ENCODE data around the gene ACAP2.
"Not testable (repeated sequence)": the region's sequence is repeated elsewhere in the genome, so short reads cannot be mapped to it uniquely, and the experiment has no call there.

The ACAP2 gene

DNA sequence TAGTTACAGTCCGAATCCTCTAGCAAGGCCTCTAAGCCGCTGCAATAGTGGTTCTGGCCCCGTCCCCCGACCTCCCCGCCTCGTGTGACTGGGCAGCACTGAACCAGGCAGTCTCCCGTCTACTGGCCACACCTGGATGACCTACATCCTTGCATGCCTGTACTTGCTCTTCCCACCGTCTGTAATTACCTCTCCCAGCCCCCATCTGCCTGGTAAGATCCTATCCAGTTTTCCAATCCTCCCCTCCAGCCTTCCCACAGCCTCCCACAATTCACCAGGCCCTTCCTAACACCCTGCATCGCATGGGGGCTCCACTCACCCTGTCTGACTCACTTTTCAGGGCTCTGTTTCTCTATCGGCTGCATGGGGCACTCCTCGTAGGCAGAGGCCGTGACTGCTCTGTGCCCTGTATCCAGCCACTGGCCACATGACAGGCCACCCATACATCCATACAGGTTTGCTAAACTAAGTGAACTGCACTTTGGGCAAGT lies 204.7 kb downstream of the ACAP2 start:
- Mint-ChIP-seq H3K36me3 (peaks cover 15 to 29% of the 10 kb centered on the region in 2 donors), H3K27ac (no peak overlapping the region), H3K4me3 (no peak overlapping the region), H3K4me1 (peaks cover 0 to 2% of the 10 kb centered on the region in 2 donors), H3K9me3 (peaks cover 0 to 6% of the 10 kb centered on the region in 2 donors), H3K27me3 (no peaks in the 10 kb centered on the region)
- ATAC-seq (replicated peaks) (no peak), DNase-seq (no peak)

DNA sequence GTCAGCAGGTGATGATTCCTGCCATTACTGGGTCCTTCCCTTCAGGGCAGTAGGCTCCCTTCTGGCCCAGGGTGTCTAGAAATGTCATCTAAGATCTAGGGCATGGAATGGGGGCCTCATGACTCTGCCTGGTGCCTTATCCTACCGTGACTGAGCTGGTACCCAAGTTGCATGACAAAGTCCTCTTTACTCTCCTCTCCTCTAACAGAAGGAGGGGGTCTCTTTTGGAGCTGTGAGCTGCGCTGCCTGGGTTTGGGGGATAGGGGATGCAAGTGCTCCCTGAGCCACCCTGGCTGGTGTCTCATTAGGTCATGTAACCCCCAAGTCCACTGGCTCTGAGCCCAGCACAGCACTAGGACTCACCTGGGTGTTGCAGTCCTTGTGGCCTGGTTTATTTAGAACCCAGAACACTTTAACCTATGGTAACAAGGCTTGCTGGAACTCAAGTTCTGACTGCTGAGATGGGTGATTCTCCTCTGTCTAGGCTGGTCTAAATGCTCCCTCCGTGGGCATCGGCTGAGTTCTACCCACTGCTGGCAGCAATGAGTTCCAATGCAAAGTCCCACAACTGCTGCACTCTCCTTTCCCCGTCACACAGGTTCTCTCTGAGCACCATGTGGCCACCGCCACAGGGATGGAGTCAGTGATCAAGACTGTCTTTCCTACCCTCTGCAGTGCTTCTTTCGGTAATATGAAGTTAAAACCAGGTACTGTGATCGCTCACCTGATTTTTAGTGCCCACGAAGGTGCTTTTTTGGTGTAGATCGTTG lies 205.8 kb downstream of the ACAP2 start:
- no peak for ATAC-seq (replicated peaks)
- no peak overlapping the region for H3K4me3 Mint-ChIP-seq

DNA sequence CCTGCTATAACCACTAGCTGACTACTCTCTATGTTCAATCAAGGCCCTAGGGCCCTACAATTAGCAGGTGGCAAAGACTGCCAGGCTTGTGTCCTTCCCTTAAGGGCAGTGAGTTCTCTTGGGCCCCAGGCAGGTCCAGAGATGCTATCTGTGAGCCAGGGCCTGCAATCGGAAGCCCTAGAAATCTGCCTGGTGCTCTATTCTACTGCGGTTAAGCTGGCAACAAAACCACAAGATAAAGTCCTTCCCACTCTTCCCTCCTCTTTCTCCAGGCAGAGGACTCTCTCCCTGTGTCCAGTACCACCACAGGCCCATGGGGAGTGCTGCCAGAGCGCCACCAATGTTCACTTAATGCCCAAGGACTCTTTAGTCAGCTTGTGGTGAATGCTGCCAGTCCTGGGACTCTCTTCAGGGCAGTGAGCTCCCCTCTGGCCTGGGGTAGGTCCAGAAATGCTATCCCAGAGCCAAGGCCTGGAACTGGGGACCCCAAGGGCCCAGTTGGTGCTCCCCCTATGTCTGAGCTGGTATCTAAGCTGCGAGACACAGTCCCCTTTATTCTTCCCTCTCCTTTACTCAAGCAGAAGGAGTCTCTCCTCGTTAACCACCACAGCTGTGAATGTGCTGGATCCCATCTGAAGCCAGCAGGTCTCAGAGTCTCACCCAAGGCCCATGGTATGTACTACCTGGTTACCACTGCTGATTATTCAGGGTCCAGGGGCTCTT lies 206.6 kb downstream of the ACAP2 start:
- H3K9me3 Mint-ChIP-seq: peaks cover 0 to 9% of the 10 kb centered on the region in 2 donors
- peaks cover 0 to 2% of the 10 kb centered on the region in 2 donors for H3K4me1 Mint-ChIP-seq
- peaks cover 13 to 29% of the 10 kb centered on the region in 2 donors for H3K36me3 Mint-ChIP-seq
- ATAC-seq (replicated peaks): no peak
- no peak overlapping the region for H3K4me3 Mint-ChIP-seq
- no peaks in the 10 kb centered on the region for H3K27me3 Mint-ChIP-seq
- peak overlapping the region; percentile 31 for H3K27ac Mint-ChIP-seq
- DNase-seq: no peak

More for the DNA sequence above, 205.8 kb downstream of the ACAP2 start:
- Mint-ChIP-seq H3K4me1 (peaks cover 0 to 2% of the 10 kb centered on the region in 2 donors), H3K36me3 (peaks cover 15 to 29% of the 10 kb centered on the region in 2 donors), H3K27me3 (no peaks in the 10 kb centered on the region), H3K9me3 (peaks cover 0 to 9% of the 10 kb centered on the region in 2 donors), H3K27ac (peak overlapping the region; percentile 31)
- no peak for DNase-seq

DNA sequence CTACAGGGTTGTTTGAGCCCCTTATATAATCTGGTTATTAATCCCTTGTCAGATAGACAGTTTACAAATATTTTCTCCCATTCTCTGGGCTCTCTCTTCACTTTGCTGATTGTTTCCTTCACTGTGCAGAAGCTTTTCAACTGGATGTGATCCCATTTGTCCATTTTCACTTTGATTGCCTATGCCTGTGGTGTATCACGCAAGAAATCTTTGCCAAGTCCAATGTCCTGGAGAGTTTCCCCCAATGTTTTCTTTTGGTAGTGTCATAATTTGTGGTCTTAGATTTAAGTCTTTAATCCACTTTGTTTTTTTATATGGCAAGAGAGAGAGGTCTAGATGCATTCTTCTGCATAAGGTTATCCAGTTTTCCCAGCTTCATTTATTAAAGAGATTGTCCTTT lies 212.6 kb downstream of the ACAP2 start:
- ATAC-seq (replicated peaks): no peak
- Mint-ChIP-seq H3K27me3 (no peaks in the 10 kb centered on the region), H3K27ac (no peak overlapping the region), H3K36me3 (peaks cover 0 to 22% of the 10 kb centered on the region in 2 donors), H3K4me3 (no peak overlapping the region), H3K4me1 (peaks cover 13 to 17% of the 10 kb centered on the region in 2 donors), H3K9me3 (peaks cover 0 to 7% of the 10 kb centered on the region in 2 donors)
- DNase-seq: no peak

DNA sequence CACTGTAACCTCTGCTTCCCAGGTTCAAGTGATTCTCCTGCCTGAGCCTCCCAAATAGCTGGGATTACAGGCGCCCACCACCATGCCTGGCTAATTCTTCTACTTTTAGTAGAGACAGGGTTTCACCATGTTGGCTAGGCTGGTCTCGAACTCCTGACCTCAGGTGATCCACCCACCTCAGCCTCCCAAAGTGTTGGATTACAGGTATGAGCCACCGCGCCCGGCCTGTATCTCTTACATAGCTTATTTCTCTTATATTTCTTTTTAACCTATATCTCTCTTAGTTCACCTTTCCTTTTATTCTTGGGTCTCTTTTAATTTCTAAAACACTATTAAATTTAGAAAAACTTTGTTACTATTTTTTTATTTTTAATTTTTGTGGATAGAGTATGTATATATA lies 213.9 kb downstream of the ACAP2 start:
- Mint-ChIP-seq H3K36me3 (peaks cover 0 to 20% of the 10 kb centered on the region in 2 donors), H3K4me1 (peaks cover 13 to 19% of the 10 kb centered on the region in 2 donors)
- H3K27ac Mint-ChIP-seq; ATAC-seq (replicated peaks); H3K27me3 Mint-ChIP-seq; DNase-seq; H3K9me3 Mint-ChIP-seq; H3K4me3 Mint-ChIP-seq: not testable (repeated sequence)

DNA sequence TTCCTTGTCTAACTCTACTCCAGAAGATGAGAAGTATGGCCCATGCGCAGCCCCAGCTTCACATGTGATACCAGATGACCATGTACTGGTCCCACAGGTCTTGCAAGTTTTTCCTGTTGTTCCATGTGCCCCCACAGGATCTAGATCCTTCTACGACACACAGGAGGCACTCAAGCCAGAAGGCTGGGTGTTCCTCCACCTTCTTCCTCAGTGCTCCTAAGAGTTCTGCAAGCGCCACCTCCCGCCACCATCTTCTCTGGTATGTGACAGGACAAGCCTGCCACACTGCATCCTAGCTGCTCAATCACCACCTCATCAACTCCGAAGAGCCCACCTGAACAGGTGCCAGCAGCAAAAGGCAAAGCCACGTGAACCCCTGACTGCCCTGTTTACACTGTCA lies 214.9 kb downstream of the ACAP2 start:
- peaks cover 0 to 20% of the 10 kb centered on the region in 2 donors for H3K36me3 Mint-ChIP-seq
- no peak overlapping the region for H3K4me3 Mint-ChIP-seq
- peaks cover 13 to 21% of the 10 kb centered on the region in 2 donors for H3K4me1 Mint-ChIP-seq
- H3K27me3 Mint-ChIP-seq: no peaks in the 10 kb centered on the region
- H3K27ac Mint-ChIP-seq: peak overlapping the region; percentile 59
- H3K9me3 Mint-ChIP-seq: peaks cover 0 to 7% of the 10 kb centered on the region in 2 donors
- ATAC-seq (replicated peaks) (no peak), DNase-seq (no peak)

DNA sequence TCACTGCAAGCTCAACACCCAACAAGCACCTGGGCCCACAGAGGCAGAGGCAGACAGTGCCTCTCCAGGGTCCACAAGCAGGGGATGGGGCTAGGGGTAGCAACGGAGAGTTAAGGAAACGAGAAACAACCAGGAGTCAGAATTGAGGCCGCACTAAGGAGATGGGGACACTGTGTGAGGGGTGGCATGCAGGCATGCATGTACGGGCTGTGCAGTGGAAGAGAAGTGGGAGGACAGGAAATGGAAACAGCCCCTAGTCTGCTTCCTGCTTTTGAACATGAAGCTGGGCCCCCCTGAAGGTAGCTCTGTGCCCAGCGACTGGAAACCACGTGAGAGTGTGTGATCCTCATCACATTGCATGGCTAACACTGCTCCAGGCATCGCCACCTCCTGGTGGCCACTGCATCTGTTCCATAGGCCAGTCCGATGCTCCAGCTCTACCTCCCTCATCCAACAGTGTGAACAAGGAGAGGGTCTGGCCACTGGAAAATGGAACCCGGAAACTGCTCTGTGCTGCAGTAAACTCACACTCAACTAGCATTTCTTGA lies 215.8 kb downstream of the ACAP2 start:
- peaks cover 0 to 4% of the 10 kb centered on the region in 2 donors for H3K9me3 Mint-ChIP-seq
- no peak for DNase-seq
- no peaks in the 10 kb centered on the region for H3K27me3 Mint-ChIP-seq
- ATAC-seq (replicated peaks): peak; percentile 42 to 51
- peaks cover 0 to 20% of the 10 kb centered on the region in 2 donors for H3K36me3 Mint-ChIP-seq
- no peak overlapping the region for H3K4me3 Mint-ChIP-seq
- peaks cover 13 to 21% of the 10 kb centered on the region in 2 donors for H3K4me1 Mint-ChIP-seq
- H3K27ac Mint-ChIP-seq: no peak overlapping the region

DNA sequence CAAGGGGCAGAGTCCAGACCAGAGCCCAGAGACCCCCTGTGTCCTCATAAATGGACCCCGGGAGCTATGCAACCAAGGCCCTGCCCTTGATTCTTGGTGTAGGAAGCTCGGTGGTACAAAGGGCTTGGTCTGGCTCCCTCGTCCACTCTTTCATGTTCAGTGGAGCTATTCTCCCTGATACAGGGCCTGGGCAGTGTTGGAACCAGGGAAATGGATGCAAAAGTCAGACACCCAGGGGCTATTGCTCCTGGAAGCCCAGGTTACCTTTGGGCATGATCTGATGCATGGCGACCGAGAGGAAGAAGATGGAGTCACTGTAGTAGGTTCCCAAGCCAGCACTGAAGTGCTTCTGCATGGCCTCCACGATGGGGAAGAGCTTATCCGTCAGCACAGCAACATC lies 216.4 kb downstream of the ACAP2 start:
- DNase-seq (no peak), ATAC-seq (replicated peaks) (no peak)
- Mint-ChIP-seq H3K36me3 (peaks cover 2 to 20% of the 10 kb centered on the region in 2 donors), H3K27ac (no peak overlapping the region), H3K4me3 (no peak overlapping the region), H3K27me3 (no peaks in the 10 kb centered on the region), H3K4me1 (peaks cover 13 to 23% of the 10 kb centered on the region in 2 donors), H3K9me3 (peaks cover 0 to 4% of the 10 kb centered on the region in 2 donors)

DNA sequence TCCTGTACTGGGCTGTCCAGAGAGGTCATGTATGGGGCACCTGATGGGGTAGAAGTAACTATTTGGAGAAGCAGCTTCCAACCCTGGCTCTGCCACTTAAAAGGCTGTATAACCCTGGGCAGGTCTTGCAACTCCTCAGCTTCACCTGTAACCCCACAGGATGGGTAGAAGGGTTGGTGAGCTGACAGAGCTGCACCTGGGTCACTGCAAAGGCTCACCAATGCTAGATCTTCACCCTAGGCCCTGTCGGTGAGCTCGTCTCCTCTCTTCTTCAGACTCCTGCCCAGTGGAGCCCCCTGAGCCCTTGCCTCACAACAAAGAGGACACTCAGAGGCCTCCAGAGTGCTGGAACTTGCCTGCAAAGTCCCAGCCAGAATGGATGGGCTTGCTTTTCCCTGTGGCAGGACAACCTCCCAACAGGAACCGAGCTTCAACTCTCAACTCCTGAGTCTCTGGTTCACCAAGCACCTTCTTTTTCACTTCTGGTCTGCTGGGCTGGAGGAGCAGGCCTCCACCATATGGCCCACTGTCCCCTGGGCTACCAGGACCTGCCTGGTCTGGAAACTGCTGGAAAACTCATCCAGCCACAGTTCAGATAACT lies 217.7 kb downstream of the ACAP2 start:
- peaks cover 3 to 31% of the 10 kb centered on the region in 2 donors for H3K36me3 Mint-ChIP-seq
- H3K27me3 Mint-ChIP-seq: no peaks in the 10 kb centered on the region

More for the DNA sequence above, 217.7 kb downstream of the ACAP2 start:
- Mint-ChIP-seq H3K9me3 (peaks cover 0 to 2% of the 10 kb centered on the region in 2 donors), H3K4me1 (peaks cover 13 to 23% of the 10 kb centered on the region in 2 donors), H3K4me3 (no peak overlapping the region), H3K27ac (no peak overlapping the region)
- ATAC-seq (replicated peaks): no peak
- DNase-seq: no peak

Measured in stimulated activated naive B cell treated with anti-CD40 and anti-IgM and Interleukin-4, amounts not matched to agents 10 μg/mL and 1 μg/mL and 100 μg/mL, for 72 hours (primary cell).